Measurements from ENCODE around the gene SYK.
"Not testable (repeated sequence)": the region's sequence is repeated elsewhere in the genome, so short reads cannot be mapped to it uniquely, and the experiment has no call there.

The SYK gene

DNA sequence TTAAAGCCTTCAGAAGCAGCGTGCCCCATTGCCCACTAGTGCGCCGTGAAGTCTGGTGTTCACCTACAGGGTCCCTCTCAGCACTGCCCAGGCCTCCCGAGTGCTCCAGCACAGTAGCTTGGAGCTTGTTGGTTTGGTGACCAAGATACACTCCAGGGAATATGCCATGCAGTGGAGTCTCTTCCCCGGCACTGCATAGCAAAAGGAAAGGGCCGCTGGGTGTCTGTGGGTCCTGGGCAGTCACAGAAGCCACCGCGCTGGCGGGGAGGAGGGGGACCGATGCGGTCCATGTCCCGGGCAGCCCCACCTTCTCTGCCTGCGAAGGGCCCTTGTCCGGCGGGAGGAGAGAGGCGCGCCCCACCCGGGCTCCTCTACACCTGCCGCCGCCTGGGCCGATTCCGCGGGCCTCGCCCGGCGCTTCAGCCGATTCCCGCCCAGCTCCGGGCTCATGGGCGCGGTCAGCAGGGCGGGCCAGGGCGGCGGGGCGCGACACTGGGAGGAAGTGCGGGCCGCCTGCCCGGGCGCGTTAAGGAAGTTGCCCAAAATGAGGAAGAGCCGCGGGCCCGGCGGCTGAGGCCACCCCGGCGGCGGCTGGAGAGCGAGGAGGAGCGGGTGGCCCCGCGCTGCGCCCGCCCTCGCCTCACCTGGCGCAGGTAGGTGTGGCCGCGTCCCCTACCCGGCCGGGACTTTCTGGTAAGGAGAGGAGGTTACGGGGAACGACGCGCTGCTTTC, at the start of gene SYK:
TSS of gene SYK (plus strand) at position 579 of the 732 bp plus-strand sequence. CDS start 42,080 bp downstream, outside the sequence.
- DNase-seq: no peak

DNA sequence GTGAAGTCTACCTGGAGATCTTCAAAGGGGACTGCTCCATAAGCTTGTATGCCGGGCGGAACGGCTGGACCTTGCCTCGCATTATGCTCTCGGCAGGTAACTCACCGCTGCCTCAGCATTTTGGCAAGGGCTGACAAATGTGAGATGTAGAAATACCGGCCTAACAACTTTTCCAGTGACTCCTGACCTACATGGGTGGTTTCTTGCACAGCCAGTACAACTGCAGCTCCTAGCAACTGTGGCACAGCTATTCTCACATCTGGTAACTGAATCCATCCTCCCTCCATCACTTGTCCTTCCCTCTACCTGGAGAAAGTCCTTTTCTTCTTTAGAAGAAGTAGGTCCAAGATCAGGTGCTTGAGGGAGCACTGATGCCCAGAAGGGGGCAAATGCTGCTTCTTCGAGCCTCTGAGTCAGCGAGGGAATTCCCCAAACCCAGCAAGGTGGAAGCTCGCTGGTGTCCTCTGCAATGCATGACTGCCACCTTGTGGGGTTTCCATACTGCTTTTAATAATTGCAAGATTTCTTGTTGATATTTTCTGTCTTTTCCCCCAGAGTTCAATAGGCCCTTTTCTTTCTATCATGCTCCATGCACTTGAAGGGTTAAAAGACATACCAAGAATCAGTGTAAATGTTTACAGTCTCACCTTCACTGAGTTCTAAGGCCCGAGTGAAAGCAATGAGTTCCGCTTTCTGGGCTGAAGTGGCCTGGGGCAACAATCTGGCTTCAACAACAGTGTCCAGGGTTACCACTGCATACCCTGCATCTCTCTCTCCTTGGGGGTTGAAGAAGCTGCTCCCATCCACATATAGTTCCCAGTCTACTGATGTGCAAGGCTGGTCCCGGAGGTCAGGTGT, 45.9 kb upstream of the SYK start:
- DNase-seq: not testable (repeated sequence)

- not testable (repeated sequence) for DNase-seq
These were observed 41.0 kb upstream of the SYK start for GRCh38 chr9:90760577-90760976.

DNA sequence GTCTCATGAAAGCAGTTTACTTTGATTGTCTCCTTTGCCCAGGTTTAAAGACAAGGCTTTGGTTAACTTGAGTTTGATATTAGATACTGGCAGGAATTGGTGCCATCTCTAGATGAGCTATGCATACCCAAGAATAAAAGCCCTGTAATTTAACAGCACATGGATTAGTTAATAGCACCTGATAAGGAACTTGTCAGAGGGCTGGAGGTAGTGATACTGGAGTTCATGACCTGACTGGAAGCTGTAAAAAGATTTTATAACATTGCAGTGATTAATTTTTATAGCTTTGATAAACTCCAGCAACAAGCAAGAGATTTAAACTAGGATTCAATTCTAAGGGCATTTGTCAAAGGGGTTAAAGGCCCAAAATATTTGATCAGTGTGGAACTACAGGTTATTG, 34.9 kb upstream of the SYK start:
- no peak for DNase-seq

- no peak for DNase-seq
These were observed 34.0 kb upstream of the SYK start for GRCh38 chr9:90767523-90768100.

DNA sequence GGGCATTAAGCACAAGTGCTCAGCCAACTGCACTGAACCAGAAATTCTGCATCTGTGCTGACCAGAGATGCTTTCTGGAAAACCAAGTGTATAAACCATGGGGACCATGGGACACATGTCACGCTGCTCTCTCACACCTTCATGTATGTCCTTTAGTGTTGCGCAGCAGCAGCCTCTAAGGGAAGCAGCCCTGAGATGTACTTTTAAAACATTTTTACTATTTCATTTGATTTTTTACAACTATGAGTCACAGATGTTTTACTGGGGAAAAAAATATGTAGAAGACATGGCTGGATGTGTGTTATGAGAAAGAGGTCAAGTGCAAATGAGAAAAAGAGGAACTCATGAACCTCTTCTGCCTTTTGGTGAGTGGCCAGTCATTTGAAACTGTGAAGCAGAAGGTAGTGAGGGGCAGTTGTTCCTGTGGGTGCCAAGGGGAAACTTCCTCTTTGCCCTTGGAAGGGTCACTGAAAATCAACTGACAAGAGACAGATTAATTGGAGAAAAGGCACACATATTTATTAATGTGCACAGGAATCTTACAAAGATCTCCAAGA, 31.4 kb upstream of the SYK start:
- no peak for DNase-seq

DNA sequence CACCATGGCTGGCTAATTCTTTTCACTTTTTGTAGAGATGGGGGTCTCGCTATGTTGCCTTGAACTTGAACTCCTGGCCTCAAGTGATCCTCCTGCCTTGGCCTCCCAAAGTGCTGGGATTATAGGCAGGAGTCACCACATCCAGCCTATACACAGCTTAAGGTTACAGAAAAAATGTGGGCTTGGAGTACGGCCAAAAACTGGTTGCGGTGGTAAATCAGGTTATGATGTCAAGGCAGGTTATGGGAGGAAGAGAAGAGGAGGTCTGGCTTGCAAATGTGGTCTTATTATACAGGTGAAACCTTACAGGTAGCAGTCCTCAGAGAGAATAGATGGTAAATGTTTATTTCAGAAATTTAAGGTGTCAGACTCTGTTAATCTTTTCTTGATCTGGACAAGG, 30.7 kb upstream of the SYK start:
- no peak for DNase-seq

DNA sequence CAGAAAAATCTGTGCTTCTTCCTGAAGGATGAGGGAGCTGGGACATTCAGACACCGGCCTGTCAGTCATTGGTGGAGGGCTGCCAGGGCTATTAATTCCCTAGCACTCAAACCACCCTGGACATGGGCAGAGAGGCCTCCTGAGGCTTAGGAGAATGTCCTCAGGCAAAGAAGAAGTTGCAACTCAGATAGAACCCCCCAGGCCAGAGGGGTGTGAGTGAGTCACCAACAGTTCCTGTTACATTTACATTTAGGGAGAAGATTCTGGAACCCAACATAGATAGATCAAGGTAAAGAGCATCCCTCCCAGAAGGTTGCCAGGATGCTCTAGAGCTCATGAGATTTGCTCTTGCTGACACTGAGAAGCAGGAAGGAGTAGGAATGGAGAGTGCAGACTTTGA, 29.2 kb upstream of the SYK start:
- no peak for DNase-seq

DNA sequence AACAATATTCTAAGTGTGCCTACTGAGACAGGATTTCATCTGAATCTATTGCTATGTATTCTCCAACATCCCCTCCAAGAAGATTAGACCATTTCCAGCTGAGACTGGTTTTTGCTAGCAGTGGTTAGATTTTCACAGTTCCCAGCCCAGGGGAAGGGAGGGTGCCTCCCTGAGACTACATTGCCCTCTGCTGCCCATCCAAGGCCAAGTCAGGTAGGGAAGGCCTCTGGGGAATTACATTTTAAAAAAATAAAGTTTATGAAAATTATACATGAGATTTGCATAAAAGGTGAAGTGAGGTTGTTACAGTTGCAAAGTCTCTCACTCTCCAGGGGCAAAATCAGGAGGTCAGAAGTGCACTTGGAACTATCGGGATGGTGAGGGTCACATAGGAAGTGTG, 28.0 kb upstream of the SYK start:
- DNase-seq: no peak

GRCh38 chr9:90774071-90774470, 27.5 kb upstream of the SYK start:
- no peak for DNase-seq

DNA sequence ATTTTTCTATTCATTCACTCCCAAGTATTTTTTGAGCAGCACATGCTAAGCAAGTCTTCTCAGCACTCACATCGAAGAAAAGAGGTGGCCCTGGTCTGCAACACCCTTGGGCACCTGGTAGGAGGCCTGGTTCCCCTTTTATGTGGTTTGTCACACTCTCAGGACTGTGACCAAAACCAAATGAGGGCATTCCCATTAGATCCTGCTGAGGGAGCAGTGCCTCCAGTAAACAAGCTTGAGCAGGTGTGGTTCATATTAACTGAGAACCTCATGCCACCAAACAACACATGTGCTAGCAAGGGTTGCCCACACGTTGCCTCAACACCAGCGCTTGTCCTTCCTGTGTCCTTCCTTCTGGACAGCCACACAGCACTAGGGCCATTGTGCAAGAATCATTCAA, 26.9 kb upstream of the SYK start:
- DNase-seq: no peak

GRCh38 chr9:90775657-90776056, 26.0 kb upstream of the SYK start:
- DNase-seq: no peak

DNA sequence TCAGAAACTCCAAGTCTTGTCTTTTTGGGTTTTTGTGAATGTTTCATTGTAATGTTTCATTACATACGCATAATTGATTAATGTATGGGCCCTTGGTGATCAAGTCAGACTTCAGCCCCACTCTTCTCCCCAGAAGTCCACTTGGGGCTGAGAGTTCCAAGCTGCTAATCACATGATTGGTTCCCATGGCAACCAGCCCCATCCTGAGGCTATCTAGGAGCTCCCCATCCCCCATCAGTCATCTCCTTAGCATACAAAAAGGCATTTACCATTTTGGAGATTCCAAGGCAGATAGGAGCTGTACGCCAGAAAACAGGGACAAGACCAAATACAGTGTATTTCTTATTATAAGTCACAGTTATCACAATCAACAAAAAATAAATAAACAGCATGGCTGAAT, 22.9 kb upstream of the SYK start:
- no peak for DNase-seq

GRCh38 chr9:90783552-90783951, 18.1 kb upstream of the SYK start:
- no peak for DNase-seq

- DNase-seq: no peak
These were observed 17.7 kb upstream of the SYK start for GRCh38 chr9:90783964-90784363.

GRCh38 chr9:90787771-90788460, 13.7 kb upstream of the SYK start:
- DNase-seq: no peak

DNA sequence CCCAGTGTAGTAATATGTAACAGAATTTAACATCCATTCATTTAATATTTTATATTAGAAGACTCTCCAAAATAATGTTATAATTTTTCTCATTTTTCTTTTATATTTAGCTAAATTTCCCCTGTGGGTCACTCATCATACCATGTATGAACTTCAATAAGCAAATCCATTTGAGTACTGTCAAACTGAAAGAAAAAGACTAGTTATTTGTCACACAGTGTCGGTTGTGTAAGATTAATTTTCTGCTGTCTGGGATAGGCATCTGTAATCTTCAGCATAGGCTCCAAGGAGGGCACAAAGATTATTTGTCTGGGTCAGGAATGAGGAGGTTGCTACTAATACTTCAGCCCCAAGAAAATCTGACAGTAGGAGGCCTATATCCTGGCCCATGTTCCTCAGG, 13.1 kb upstream of the SYK start:
- DNase-seq: not testable (repeated sequence)

GRCh38 chr9:90789408-90789807, 12.2 kb upstream of the SYK start:
- DNase-seq: no peak

- DNase-seq: no peak
These were observed 11.8 kb upstream of the SYK start for GRCh38 chr9:90789862-90790261.

GRCh38 chr9:90793024-90793423, 8.6 kb upstream of the SYK start:
- DNase-seq: not testable (repeated sequence)

DNA sequence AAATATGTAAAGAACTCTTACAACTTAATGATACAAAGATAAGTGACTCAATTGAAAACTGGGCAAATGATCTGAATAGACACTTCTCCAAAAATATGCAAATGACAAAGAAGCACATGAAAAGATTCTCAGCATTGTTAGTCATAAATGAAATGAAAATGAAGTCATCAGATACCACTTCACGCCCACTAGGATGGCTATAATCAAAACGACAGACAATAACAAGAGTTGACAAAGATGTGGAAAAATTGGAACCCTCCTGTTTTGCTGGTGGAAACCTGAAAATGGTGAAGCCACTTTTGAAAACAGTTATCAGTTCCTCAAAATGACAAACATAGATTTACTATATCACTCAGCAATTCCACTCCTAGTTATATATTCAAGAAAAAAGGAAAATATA, 7.9 kb upstream of the SYK start:
- DNase-seq: no peak

- no peak for DNase-seq
These were observed 6.5 kb upstream of the SYK start for GRCh38 chr9:90795084-90795483.

DNA sequence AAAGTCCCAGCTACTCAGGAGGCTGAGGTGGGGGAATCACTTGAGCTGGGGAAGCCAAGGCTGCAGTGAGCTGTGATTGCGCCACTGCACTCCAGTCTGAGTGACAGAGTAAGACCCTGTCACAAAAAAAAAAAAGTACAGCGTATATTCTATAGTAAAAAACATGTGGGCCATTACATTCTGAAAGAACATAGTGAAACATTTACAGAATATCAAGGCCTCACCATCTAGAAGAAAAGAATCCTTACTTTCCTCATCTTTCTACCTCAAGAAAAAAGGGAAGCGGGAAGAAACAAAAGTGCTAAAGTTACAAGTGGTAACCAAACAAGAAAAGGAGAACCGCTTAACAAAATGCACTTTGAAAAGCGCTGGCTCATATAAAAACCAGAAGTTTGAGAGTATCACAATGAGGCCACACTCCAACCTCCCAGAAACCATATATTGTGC, 5.7 kb upstream of the SYK start:
- no peak for DNase-seq

Data from hippocampal formation (tissue), 2 donors.